Measurements from ENCODE around the gene EPB41L5. TPM values are rescaled to one million over a fixed set of nuclear protein-coding genes. Genes with fewer than 3 reads are reported as not detected.
"Not testable (repeated sequence)": the region's sequence is repeated elsewhere in the genome, so short reads cannot be mapped to it uniquely, and the experiment has no call there.

Gene EPB41L5
- total RNA-seq, result 9.7 and 25.0 TPM in 2 replicates

DNA sequence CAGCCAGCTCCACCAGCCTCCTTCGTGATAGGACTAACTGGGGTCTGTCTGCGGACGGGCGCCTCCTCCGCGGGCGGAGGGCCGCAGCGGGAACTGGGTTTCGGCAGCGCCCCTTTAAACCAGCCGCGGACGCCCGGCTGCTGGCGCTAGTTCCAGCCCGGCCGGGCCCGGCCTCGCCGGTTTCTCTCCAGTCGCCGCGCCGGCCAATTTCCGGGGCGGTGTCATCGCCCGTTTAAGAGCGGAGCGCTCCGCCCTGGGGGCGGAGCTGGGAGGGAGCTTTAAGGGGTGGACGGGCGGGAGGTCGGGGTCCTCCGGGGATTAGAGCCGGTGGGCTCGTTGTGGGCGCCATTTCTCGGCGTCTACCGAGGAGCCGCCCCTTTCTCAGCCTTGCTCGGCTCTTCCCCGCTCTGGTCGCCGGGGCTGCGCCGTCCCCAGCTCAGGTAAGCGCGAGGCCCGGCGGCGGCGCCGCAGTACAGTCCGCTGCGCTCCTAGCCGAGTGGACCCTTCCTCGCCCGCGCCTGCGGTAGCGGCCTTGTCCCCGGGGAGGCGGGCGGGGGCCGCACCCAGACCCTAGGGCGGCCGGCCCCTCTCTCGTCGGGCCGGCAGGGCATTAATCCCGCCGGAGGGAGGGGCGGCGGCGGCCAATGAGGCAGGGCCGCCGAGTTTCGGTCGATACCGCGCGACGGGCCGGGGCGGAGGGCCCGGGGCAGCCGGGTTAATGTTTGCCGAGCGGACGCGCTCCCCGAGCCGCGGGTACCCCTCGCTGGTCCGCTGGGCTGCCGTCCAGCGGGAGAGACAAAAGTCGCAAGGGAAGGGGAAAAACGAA, at the start of gene EPB41L5:
Gene EPB41L5, plus strand, starts transcription at position 307 of the 826 bp plus-strand sequence. CDS start 6,008 bp downstream, outside the sequence.
- H3K4me3 ChIP-seq (ENCODE audit: low read depth, low read length), result peak within 1 kb of the TSS; percentile 85
- DNase-seq (ENCODE audit: low read depth), result peak; percentile 96
- TF ChIP-seq, protein P1, sequence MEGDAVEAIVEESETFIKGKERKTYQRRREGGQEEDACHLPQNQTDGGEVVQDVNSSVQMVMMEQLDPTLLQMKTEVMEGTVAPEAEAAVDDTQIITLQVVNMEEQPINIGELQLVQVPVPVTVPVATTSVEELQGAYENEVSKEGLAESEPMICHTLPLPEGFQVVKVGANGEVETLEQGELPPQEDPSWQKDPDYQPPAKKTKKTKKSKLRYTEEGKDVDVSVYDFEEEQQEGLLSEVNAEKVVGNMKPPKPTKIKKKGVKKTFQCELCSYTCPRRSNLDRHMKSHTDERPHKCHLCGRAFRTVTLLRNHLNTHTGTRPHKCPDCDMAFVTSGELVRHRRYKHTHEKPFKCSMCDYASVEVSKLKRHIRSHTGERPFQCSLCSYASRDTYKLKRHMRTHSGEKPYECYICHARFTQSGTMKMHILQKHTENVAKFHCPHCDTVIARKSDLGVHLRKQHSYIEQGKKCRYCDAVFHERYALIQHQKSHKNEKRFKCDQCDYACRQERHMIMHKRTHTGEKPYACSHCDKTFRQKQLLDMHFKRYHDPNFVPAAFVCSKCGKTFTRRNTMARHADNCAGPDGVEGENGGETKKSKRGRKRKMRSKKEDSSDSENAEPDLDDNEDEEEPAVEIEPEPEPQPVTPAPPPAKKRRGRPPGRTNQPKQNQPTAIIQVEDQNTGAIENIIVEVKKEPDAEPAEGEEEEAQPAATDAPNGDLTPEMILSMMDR (IDR thresholded peaks at IDR 0.05; ENCODE audit: insufficient read depth, low read depth, low read length), result peak; percentile 6

DNA sequence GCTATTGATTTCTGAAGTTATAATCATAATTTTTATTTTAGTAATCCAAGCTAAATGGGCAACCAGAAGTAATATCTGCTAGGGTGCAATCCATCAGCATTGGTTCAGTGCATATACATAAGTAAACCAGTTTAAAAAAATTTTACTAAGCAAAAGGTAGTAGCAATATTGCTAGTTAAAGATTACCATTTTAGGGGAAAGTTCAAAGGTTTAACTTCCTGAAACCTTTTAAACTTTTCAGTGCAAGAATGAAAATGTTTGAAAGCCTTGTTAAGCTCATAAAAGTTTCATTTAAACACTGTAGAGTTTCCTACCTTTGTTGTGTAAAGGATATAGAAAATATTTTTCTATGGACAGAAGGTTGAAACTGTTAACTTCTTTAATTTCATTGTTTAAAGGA, 31.0 kb upstream of the EPB41L5 start:
- TF ChIP-seq, protein P1 (IDR thresholded peaks at IDR 0.05; ENCODE audit: insufficient read depth, low read depth, low read length), result no peak
- no peak for DNase-seq (ENCODE audit: low read depth)
- H3K4me3 ChIP-seq (ENCODE audit: low read depth, low read length), result no peak overlapping the region

DNA sequence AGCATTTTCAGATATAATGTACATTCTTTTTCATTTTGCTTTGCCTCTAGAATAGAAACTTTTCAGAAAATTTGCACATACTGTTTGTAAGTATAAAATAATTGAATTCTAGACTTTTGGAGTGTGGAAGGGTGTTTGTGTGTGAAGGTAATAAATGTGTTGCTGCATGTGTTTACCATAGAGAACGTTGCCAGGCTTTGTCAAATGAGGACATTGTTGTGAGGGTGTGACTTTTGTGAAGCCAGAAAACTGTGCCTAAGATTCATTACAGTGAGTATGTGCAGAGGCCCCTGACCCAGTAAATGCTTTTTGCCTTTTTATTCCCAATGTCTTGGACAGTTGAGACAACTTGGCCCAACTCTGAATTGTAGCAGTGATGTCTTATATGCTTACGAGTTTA, 30.4 kb upstream of the EPB41L5 start:
- DNase-seq (ENCODE audit: low read depth), result no peak
- no peak overlapping the region for H3K4me3 ChIP-seq (ENCODE audit: low read depth, low read length)
- TF ChIP-seq, protein P1 (IDR thresholded peaks at IDR 0.05; ENCODE audit: insufficient read depth, low read depth, low read length), result no peak

DNA sequence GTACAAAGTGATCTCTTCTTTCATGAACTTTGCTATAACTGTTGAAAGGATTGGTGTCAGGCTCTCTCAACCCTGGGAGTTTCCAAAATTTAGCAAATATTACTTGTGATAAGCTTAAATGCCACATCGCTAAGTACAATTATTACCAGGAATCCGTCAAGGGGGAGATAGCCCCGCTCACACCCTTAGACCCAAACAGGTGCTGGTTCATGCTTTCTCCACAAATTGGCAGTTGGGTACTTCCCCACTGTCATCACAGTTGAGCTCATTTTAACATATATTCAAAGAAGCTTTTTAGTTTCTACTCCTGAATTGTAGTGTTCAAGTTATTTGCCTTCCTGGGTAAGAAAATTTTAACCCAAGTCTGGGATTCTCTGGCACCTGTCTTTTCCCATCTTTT, 29.8 kb upstream of the EPB41L5 start:
- TF ChIP-seq, protein P1 (IDR thresholded peaks at IDR 0.05; ENCODE audit: insufficient read depth, low read depth, low read length), result no peak
- DNase-seq (ENCODE audit: low read depth), result no peak
- no peak overlapping the region for H3K4me3 ChIP-seq (ENCODE audit: low read depth, low read length)

DNA sequence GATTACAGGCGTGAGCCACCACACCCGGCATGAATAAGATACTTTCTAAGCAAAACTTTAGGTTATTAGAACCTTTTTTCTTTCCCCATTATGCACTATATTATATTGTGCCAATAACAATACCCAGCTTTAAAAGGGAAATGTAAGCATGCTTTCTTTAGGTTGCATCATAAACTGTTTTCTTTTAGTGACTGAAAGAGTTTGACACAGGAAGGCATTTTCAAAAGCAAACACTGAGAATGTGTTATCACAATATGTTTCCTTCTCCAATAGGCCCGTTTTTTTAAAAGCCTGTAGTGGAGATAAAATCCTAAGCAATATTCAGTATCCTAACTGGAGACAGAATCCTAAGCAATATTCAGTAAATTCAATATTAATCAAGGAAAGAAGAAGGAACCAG, 16.7 kb upstream of the EPB41L5 start:
- TF ChIP-seq, protein P1 (IDR thresholded peaks at IDR 0.05; ENCODE audit: insufficient read depth, low read depth, low read length), result no peak
- no peak overlapping the region for H3K4me3 ChIP-seq (ENCODE audit: low read depth, low read length)
- DNase-seq (ENCODE audit: low read depth), result no peak

DNA sequence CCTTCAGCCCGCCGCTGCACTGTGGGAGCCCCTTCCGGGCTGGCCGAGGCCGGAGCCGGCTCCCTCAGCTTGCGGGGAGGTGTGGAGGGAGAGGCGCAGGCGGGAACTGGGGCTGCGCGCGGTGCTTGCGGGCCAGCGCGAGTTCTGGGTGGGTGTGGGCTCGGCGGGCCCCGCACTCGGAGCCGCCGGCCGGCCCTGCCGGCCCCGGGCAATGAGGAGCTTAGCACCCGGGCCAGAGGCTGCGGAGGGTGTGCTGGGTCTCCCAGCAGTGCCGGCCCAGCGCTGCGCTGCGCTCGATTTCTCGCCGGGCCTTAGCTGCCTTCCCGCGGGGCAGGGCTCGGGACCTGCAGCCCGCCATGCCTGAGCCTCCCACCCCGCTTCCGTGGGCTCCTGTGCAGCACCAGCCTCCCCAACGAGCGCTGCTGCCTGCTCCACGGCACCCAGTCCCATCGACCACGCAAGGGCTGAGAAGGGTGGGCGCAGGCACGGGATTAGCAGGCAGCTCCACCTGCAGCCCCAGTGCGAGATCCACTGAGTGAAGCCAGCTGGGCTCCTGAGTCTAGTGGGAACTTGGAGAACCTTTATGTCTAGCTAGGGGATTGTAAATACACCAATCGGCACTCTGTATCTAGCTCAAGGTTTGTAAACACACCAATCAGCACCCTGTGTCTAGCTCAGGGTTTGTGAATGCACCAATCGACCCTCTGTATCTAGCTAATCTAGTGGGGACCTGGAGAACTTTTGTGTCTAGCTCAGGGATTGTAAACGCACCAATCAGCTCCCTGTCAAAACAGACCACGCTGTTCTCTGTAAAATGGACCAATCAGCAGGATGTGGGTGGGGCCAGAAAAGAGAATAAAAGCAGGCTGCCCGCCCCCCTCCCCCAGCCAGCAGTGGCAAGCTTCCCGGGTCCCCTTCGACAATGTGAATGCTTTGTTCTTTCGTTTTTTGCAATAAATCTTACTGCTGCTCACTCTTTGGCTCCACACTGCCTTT, 15.7 kb upstream of the EPB41L5 start:
- H3K4me3 ChIP-seq (ENCODE audit: low read depth, low read length); DNase-seq (ENCODE audit: low read depth): not testable (repeated sequence)

DNA sequence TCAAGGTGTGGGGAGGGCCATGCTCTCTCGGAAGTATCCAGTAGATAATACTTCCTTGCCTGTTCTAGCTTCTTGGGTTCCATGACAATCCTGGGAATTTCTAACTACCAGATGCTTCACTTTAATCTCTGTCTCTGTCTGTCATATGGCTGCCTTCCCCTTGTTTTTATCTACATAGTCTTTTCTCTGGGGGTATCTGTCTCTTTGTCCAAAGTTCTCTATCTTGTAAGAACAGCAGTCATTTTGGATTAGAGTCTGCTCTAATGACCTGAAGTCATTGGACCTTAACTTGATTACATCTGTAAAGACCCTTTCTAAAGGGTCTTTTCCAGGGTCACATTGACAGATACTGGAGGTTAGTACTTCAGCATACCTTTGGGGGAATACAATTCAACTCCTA, 11.4 kb upstream of the EPB41L5 start:
- H3K4me3 ChIP-seq (ENCODE audit: low read depth, low read length), result no peak overlapping the region
- TF ChIP-seq, protein P1 (IDR thresholded peaks at IDR 0.05; ENCODE audit: insufficient read depth, low read depth, low read length), result no peak
- no peak for DNase-seq (ENCODE audit: low read depth)

Measured in fibroblast of villous mesenchyme (primary cell).